Motor neuron (in vitro differentiated cells): ENCODE results near the gene PCSK6. TPM values are rescaled to one million over a fixed set of nuclear protein-coding genes. Genes with fewer than 3 reads are reported as not detected.
A peak's percentile ranks its signal among the peaks of the same experiment; 100 is the strongest.

Source experiments
- ATAC-seq, 8 experiments: fragments of 200-7000 bp; cut with Tn5 transposase; replicated peaks in 6 of 8; 2 replicates each; pipeline ENCODE4 v1.8.0; 2021; ENCODE audit warnings: mild to moderate bottlenecking in 8 of 8, moderate library complexity in 8 of 8
- H3K27ac ChIP-seq, 2 donors: fragments of 250-450 bp; sonication (Bioruptor Pico); 2 replicates each; pipeline ENCODE4 v1.9.0; 2021; ENCODE audit warnings: antibody characterized with exemption in 2 of 2, mild to moderate bottlenecking in 2 of 2, moderate library complexity in 1 of 2
- H3K4me1 ChIP-seq, 2 donors: fragments of 250-450 bp; sonication (Bioruptor Pico); replicated peaks in 1 of 2; 2 replicates each; pipeline ENCODE4 v1.6.1; 2021; ENCODE audit warnings: antibody characterized with exemption in 2 of 2, mild to moderate bottlenecking in 2 of 2, moderate library complexity in 1 of 2
- H3K4me3 ChIP-seq, 5 donors: fragments of 250-450 bp; sonication (Bioruptor Pico); 2 replicates each; pipeline ENCODE4 v1.9.0; 2021; ENCODE audit warnings: antibody characterized with exemption in 5 of 5, mild to moderate bottlenecking in 5 of 5, moderate library complexity in 4 of 5
- WGBS, 10 experiments: fragments of 450-650 bp; shearing (Covaris generic); methylation state at CpG; one replicate each; pipeline ENCODE4 v1.0.0; 2022; 5-methylcytosine and 5-hydroxymethylcytosine counted together
- in situ Hi-C, 9 experiments: fragments of 400-800 bp; cut with MboI; loops; one replicate each; pipeline ENCODE4 v1.15.0; 2021; ENCODE audit warnings: low sequenced_read_pairs in 9 of 9, low pct_unique_long_range_greater_than_20kb in 2 of 9; ENCODE audit not compliant: unreplicated experiment in 9 of 9
- total RNA-seq, 8 experiments: library from RNA; unstranded; fragments of 300-600 nt; gene quantifications; 2 replicates each; pipeline versions ENCODE4 v1.2.3 to v1.2.4, GENCODE V29; 2022

PCSK6 gene
- total RNA-seq, 8 experiments from 2014 or later: 1.5 to 9.9 (median 3.7) TPM

DNA sequence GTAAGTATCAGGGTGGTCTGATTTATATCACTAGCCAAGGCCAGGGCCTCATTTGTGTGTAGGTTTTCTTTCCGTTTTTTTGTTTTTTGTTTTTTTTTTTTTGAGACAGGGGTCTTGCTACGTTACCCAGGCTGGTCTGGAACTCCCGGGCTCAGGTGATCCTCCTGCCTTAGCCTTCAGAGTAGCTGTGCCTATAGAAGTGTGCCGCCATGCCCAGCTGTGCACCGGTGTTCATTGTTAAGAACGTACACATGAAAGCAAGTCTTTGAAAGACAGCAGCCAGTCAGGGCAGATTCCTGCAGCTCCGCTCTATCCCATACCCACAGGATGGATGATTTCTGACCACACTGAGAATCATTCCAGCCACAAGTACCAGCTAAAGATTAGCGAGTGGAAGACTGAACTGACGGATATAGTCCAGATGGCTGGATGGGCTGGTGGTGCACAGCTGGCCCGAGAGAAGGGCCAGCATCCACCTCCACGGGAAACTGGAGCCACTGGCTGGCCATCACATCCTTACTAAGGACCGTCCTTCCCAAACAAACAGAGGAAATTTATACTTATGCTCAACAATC lies 95.4 kb downstream of the PCSK6 start:
- H3K4me1 ChIP-seq: no peaks in the 10 kb centered on the region
- in situ Hi-C loops: no loop called here
- no peak overlapping the region for H3K4me3 ChIP-seq
- ATAC-seq: no peak
- no peak overlapping the region for H3K27ac ChIP-seq
- 28 to 93% (median 74%) methylated on average over 2 to 8 of the region's 12 CpGs; no CpG with 5 or more reads in 3 of the 10 experiments for WGBS, 10 experiments

DNA sequence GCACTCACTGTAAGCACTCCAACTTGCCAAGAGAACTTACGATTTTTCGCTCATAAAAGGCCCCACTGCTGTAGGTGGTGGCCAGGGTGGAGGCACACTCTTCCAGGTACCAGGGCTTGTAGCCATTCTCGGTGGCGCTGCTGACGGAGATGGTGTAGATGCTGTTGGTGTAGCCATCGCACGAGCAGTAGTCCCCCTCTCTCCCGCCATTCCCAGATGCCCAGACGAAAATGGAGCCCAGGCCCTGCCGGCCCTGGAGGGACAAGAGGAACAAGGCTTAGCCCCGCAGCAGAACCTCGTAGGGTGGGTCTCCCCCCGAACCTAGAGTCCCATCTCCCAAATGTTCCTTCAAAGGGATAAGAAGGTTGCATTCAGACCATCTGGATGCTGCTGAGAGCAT lies 96.3 kb downstream of the PCSK6 start:
- H3K27ac ChIP-seq: no peak overlapping the region
- H3K4me3 ChIP-seq: no peak overlapping the region
- no peak for ATAC-seq
- in situ Hi-C loops: no loop called here
- H3K4me1 ChIP-seq: no peaks in the 10 kb centered on the region
- WGBS, 10 experiments: 65 to 100% (median 88%) methylated on average over 2 to 7 of the region's 13 CpGs; no CpG with 5 or more reads in 5 of the 10 experiments

DNA sequence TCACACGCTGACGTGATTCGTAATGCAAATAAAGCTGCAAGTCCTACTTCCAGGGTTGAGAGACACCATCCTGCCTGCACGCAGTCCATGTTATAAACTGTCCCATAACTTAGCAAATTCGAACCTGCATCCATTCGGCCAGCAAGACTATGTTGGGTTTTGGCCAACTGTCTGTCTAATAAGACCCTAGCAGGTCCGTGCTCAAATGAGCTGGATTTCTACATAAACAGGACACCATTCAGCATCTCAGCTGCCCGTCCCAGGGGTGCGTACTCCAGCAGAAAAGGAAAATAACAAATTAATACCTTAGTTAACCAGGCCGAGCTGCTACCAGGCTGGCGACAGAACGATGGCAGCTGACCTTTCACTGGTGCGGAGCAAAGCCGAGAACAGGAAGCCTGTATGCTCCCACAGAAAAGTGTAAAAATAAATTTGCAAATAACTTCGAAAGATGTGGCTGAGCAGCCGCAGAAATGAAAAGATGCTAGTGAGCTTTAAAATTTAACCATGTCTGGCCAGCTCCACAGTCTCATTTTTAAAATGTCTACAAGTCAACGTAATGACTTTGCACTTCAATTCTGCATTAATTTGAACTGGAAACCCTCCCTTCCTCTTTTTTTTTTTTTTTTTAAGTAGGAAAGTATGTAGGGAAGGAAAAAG lies 97.4 kb downstream of the PCSK6 start:
- Histone ChIP-seq H3K4me1 (no peaks in the 10 kb centered on the region), H3K27ac (no peak overlapping the region), H3K4me3 (no peak overlapping the region)
- in situ Hi-C loops: no loop called here
- ATAC-seq: peak in 1 of 8 experiments; percentile 18
- 55 to 98% (median 85%) methylated on average over 3 to 16 of the region's 17 CpGs for WGBS, 10 experiments

DNA sequence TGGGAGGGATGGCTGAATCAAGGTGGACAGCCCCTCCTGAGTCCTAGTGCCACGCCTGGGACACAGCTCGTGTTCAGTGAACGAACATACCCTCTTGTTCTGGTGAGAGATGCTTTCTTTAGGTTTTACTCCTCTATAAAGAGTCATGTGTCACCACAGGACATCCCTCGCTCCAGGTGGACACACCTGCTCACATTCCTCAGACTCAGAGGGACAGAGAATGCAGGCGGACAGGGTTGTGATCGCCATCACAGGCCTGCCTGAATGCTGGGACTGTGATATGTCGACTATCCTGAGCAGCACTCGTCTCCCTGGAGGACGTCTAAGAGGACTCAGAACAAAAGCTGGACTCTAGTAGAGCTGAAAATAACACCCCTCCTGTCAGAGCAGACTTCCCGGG lies 98.1 kb downstream of the PCSK6 start:
- H3K4me3 ChIP-seq: no peak overlapping the region
- 46 to 83% (median 71%) methylated on average over 1 to 6 of the region's 10 CpGs; no CpG with 5 or more reads in 5 of the 10 experiments for WGBS, 10 experiments
- in situ Hi-C loops: no loop called here
- no peak overlapping the region for H3K27ac ChIP-seq
- no peaks in the 10 kb centered on the region for H3K4me1 ChIP-seq
- no peak for ATAC-seq

DNA sequence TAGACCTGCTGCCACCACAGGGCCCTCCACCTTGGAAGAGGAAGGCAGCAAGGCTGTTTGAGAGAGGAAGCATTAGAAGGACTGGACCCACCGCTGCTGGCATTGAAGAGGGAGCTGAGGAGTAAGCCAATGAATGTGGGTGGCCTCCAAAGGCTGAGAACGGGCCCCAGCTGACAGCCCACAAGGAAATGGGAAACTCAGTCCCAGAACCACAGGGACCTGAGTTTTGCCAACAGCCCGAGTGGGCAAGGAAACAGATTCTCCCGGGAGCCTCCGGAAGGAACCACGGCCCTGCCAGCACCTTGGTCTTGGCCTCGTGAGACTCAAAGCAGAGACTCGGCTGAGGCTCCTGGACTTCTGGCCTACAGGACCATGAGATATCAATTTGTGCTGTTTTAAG lies 99.0 kb downstream of the PCSK6 start:
- ATAC-seq: no peak
- no peaks in the 10 kb centered on the region for H3K4me1 ChIP-seq
- in situ Hi-C loops: no loop called here
- WGBS, 10 experiments: 60 to 100% (median 92%) methylated on average over 1 to 8 of the region's 8 CpGs; no CpG with 5 or more reads in 4 of the 10 experiments
- H3K27ac ChIP-seq: no peak overlapping the region
- H3K4me3 ChIP-seq: no peak overlapping the region

DNA sequence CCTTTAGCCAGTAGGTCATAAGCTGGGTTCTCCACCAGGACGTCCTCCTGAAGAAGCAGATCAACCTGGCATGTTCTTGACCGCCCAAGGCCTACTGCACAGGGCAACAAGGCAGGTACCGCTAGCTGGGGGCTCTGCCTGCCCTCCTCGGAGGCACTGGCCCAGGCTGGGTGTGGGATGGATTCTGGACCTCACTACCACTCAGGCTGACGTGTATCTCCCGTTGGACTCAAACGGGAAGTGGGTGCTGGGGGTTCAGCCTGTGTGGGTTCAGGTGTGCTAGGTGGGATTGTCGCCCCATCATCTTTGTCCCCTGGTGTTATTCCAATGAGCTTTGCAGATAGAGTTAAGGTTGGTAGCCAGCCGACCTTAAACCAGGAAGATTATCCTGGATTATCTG lies 99.4 kb downstream of the PCSK6 start:
- in situ Hi-C loops: no loop called here
- Histone ChIP-seq H3K4me3 (no peak overlapping the region), H3K27ac (no peak overlapping the region), H3K4me1 (no peaks in the 10 kb centered on the region)
- WGBS, 10 experiments: 20 to 100% (median 82%) methylated on average over 1 to 5 of the region's 9 CpGs; no CpG with 5 or more reads in 4 of the 10 experiments
- no peak for ATAC-seq

DNA sequence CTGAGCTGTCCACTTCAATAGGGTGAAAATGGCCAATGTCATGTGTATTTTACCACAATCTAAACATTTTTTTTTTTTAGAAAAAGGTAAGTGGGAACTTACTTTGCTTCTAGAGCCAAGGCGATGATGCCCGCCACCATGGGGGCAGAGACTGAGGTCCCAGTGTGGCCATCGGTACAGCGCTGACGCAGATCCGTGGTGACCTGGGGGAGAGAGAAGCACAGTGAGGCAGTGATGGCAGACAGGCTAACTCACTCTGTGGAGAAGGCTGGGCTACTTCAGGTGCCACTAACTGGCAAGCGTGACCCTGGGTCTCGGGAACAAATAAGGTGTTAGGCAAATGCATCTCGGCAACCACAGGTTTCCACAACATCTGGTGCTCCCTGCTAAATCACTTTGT lies 100.1 kb downstream of the PCSK6 start:
- no peak for ATAC-seq
- in situ Hi-C loops: no loop called here
- Histone ChIP-seq H3K4me1 (no peaks in the 10 kb centered on the region), H3K27ac (no peak overlapping the region), H3K4me3 (no peak overlapping the region)
- WGBS, 10 experiments: 85 to 100% (median 95%) methylated on average over 1 to 8 of the region's 9 CpGs; no CpG with 5 or more reads in 2 of the 10 experiments

DNA sequence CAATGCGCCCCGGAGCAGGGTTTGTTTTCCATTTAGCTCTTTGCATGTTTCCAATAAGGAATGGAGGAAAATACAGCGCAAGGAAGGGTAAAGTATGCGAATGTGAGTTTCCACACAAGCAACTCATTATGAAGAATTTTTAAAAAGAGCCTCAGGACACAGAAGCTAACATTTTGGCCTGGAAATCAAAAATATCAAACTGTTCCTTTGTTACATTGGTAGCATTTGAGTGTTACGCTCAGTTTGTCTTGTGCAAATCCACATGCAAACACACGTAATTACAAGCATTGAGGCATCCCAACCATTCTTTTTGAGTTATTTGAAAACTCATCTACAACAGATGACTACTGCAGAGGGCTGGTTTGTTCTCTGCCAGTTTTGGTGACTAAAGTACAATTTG lies 101.5 kb downstream of the PCSK6 start:
- H3K4me1 ChIP-seq: no peaks in the 10 kb centered on the region
- ATAC-seq: no peak
- in situ Hi-C loops: no loop called here
- 27 to 100% (median 70%) methylated on average over 2 to 5 of the region's 6 CpGs; no CpG with 5 or more reads in 2 of the 10 experiments for WGBS, 10 experiments
- no peak overlapping the region for H3K27ac ChIP-seq
- no peak overlapping the region for H3K4me3 ChIP-seq

DNA sequence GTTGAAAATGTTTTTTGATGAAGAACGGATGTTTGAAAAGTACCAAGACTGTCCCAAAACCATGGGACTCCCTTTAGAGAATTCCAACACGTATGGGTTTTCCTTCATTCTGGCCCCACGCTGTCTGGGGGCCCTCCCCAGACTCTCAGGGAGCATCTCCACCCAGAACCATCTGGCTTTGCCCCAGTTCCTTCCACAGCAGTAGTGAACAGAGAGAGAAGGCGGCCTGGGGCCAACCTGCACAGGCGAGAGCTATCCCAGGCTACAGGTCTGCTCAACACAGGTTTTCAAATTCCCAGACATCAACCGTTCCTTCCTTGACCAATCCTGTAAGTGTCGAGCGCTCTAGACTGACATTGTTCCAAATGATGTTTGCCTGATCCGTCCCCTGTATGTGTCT lies 101.9 kb downstream of the PCSK6 start:
- in situ Hi-C loops: no loop called here
- peak in 1 of 8 experiments; percentile 70 for ATAC-seq
- 37 to 100% (median 52%) methylated on average over 1 to 4 of the region's 9 CpGs; no CpG with 5 or more reads in 2 of the 10 experiments for WGBS, 10 experiments
- Histone ChIP-seq H3K4me1 (no peaks in the 10 kb centered on the region), H3K4me3 (no peak overlapping the region), H3K27ac (no peak overlapping the region)

DNA sequence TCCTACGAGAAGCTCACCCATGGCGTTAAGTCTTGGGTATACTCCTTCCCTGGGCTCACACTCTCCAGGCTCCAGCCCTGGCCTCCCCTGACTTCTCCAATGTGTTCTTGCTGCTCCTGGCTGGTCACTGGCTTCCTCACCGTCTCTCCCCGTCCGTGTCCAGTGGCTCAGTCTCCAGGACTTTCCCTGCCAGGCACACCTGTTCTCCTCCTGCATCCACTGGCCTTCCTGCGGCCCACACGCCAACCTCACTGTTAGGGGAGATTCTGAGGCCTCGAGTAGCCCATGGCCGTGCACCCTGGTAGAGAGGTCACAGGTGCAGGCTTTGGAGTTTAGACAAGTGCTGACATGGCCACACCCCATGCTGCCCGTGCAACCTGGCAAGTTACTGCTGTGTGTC lies 102.5 kb downstream of the PCSK6 start:
- H3K4me3 ChIP-seq: no peak overlapping the region
- 37 to 100% (median 80%) methylated on average over 1 to 6 of the region's 10 CpGs; no CpG with 5 or more reads in 3 of the 10 experiments for WGBS, 10 experiments

DNA sequence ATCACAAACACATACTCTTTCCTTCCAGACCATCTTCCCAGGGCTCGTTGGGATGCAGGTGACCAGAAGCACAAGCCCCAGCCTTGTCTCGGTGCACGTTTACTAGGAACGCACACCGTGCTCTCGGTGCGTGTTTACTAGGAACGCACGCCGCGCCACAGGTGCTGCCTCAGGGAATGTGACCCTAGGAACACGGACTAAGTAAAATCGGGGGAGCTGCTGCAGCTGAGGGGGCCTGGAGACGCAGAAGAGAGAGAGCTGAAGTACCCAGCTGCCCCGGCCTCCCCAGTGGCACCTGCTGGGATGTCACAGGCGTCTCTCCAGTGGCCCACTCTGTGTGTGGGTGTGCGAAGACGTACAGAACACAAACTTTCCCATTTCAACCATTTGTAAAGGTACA lies 103.5 kb downstream of the PCSK6 start:
- Histone ChIP-seq H3K4me1 (no peaks in the 10 kb centered on the region), H3K27ac (no peak overlapping the region), H3K4me3 (no peak overlapping the region)
- WGBS, 10 experiments: 49 to 100% (median 92%) methylated on average over 1 to 9 of the region's 18 CpGs; no CpG with 5 or more reads in 3 of the 10 experiments
- in situ Hi-C loops: no loop called here
- no peak for ATAC-seq

More for the DNA sequence above, 102.5 kb downstream of the PCSK6 start:
- in situ Hi-C loops: no loop called here
- no peak for ATAC-seq
- Histone ChIP-seq H3K27ac (no peak overlapping the region), H3K4me1 (no peaks in the 10 kb centered on the region)

DNA sequence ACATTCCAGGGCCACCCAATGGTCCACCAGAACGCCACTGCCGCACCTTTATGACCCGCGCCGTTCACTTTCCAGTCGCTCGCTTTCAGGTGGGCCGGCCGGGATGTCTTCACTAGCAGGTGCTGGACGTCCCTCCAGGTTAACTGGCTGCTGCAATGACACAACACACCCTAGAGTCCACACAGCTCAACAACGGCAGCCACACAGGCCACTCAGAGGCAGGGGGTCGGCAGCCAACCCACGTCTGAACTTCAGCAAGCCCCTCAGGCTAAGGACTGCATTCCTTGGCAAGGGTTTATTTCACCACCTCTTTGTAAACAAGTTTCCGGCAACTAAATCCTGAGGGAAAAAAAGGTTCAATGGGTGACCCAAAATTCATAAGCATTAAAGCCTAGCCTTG lies 105.2 kb downstream of the PCSK6 start:
- H3K4me3 ChIP-seq: no peak overlapping the region
- in situ Hi-C loops: no loop called here
- ATAC-seq: peak in 1 of 8 experiments; percentile 77
- no peaks in the 10 kb centered on the region for H3K4me1 ChIP-seq
- no peak overlapping the region for H3K27ac ChIP-seq
- 0 to 100% (median 88%) methylated on average over 1 to 11 of the region's 14 CpGs; no CpG with 5 or more reads in 3 of the 10 experiments for WGBS, 10 experiments

DNA sequence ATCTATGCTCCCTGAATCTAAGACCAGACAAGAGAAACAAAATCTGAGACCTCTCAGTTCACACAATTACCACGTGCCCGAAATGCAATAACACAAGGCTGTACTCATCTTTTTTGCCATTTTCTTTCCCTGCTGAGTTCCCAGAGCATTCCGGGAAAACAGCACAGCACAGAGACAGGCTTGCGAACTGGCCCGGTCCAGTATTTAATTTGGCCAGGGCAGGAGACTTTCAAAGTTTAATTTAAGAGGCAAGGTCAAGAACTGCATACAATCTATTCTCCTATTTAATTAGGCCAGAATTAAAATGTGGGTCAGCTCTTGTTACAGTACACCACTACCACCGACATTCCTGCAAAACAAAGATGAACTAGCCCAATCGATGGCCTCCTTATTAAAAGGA lies 107.0 kb downstream of the PCSK6 start:
- no peak overlapping the region for H3K27ac ChIP-seq
- in situ Hi-C loops: no loop called here
- ATAC-seq: no peak
- H3K4me1 ChIP-seq: no peaks in the 10 kb centered on the region
- 45 to 100% (median 79%) methylated on average over 1 to 7 of the region's 7 CpGs for WGBS, 10 experiments
- H3K4me3 ChIP-seq: no peak overlapping the region
